ENCODE measurements around the gene AUP1. TPM values are rescaled to one million over a fixed set of nuclear protein-coding genes. Genes with fewer than 3 reads are reported as not detected.

Gene AUP1
- total and polyA plus RNA-seq, 10 of the 15 experiments (the other 5 are each of a cell fraction or from before 2014, with no cell fraction given) = 39.1 to 215 (median 138) TPM

GRCh38 chr2:74503506-74504475 lies 25.7 kb downstream of the AUP1 start:
- peaks cover 12% of the 10 kb centered on the region for H3K79me2 ChIP-seq (ENCODE audit: control insufficient read depth, insufficient read depth, low read length)
- in situ Hi-C loops (cut with MboI) = no loop called here
- BruUV-seq (replicated peaks) = no TSS peak
- peaks cover 0 to 7% of the 10 kb centered on the region in 2 experiments; a peak in 1 of 4 replicates for H3K36me3 ChIP-seq (ENCODE audit: control insufficient read depth in 2 of 2, insufficient read depth in 2 of 2, low read length in 1 of 2)
- peaks cover 9 to 17% of the 10 kb centered on the region in 2 experiments; a peak in 3 of 4 replicates for H3K27me3 ChIP-seq (replicated peaks in 1 of 2; ENCODE audit: control insufficient read depth in 2 of 2, insufficient read depth in 2 of 2, low read length in 1 of 2)
- FAIRE-seq = no peak
- no peaks in the 10 kb centered on the region for H4K20me1 ChIP-seq (ENCODE audit: control insufficient read depth, insufficient read depth)
- no peaks in the 10 kb centered on the region for H3K9me3 ChIP-seq (replicated peaks; ENCODE audit: control insufficient read depth, insufficient read depth, low read length)
- CTCF ChIA-PET = interaction anchor here (0.7 to 13.9 kb wide), 16 partner anchors 9 to 332 kb away, joined by 3 to 231 read pairs (median 5); partner anchors contain the start of genes AUP1, CCDC142, DQX1 and HTRA2
- peaks cover 30% of the 10 kb centered on the region for H3K4me1 ChIP-seq (ENCODE audit: control insufficient read depth, insufficient read depth, low read length)
- DNase-seq (ENCODE audit: low read depth, low spot score) = no peak
- peak overlapping the region; percentile 73 for H3K4me3 ChIP-seq
- peak overlapping the region; percentile 14; the same call in 1 of the 2 replicates for H3K9ac ChIP-seq (ENCODE audit: control insufficient read depth, insufficient read depth, low read length)
- WGBS (ENCODE audit: insufficient coverage, insufficient replicate concordance, low lambda C conversion rate, missing lambda C conversion rate) = 68% methylated on average over 45 of the region's 45 CpGs
- intact Hi-C loops (cut with micrococcal nuclease; ENCODE audit: unreplicated experiment) = loop anchor here (2.0 kb wide), 1 partner anchor 21 kb away; the partner anchor contains the start of genes CCDC142 and TTC31
- RAD21 ChIA-PET (ENCODE audit: unreplicated experiment) = interaction anchor here (0.7 to 3.3 kb wide), 8 partner anchors 26 to 87 kb away, joined by 3 to 21 read pairs (median 3); partner anchors contain the start of genes AUP1 and HTRA2
- H3K27ac ChIP-seq (ENCODE audit: control insufficient read depth, insufficient read depth) = no peak overlapping the region
- no peak for ATAC-seq
- H2AFZ ChIP-seq (ENCODE audit: control insufficient read depth, low read depth, low read length) = peak overlapping the region; percentile 85
- peak overlapping the region; percentile 93 for H3K4me2 ChIP-seq (ENCODE audit: control insufficient read depth, insufficient read depth)
- SMC1A ChIA-PET (ENCODE audit: uncharacterized antibody, unreplicated experiment) = interaction anchor here (1.2 to 7.0 kb wide), 12 partner anchors 15 to 89 kb away, joined by 3 to 71 read pairs (median 6); partner anchors contain the start of genes CCDC142, DQX1 and TTC31
- POLR2A ChIA-PET = interaction anchor here (0.9 to 2.2 kb wide), 13 partner anchors 13 to 84 kb away, joined by 3 to 10 read pairs (median 5); partner anchors contain the start of genes AUP1, CCDC142, DQX1 and INO80B
- TF ChIP-seq ZNF24 (IDR thresholded peaks at IDR 0.05) (no peak), NFXL1 (IDR thresholded peaks at IDR 0.05; ENCODE audit: borderline replicate concordance) (no peak), RAD51 (IDR thresholded peaks at IDR 0.05) (peak; percentile 36; the same call in 1 of the 2 replicates), ESRRA (IDR thresholded peaks at IDR 0.05; ENCODE audit: low read length) (no peak), CBFB (IDR thresholded peaks at IDR 0.05; ENCODE audit: low read depth) (no peak; the same call in 1 of the 2 replicates), ATF3 (IDR thresholded peaks at IDR 0.05; ENCODE audit: borderline replicate concordance, extremely low read depth, low read depth, low read length) (no peak), KAT2A (conservative IDR thresholded peaks at IDR 0.05; ENCODE audit: control insufficient read depth, low read depth, low read length) (no peak), RELB (IDR thresholded peaks at IDR 0.05; ENCODE audit: low read depth) (no peak), CBX5 (IDR thresholded peaks at IDR 0.05; ENCODE audit: low read depth) (no peak), ZNF207 (IDR thresholded peaks at IDR 0.05; ENCODE audit: borderline replicate concordance) (no peak), EP300 (IDR thresholded peaks at IDR 0.05; ENCODE audit: borderline replicate concordance in 1 of 2, control insufficient read depth in 1 of 2, low read depth in 2 of 2, low read length in 2 of 2) (no peak), CEBPB (IDR thresholded peaks at IDR 0.05; ENCODE audit: borderline replicate concordance in 1 of 2, low read depth in 2 of 2, low read length in 2 of 2) (no peak), NFYA (IDR thresholded peaks at IDR 0.05; ENCODE audit: borderline replicate concordance, low read depth, low read length) (no peak), ZNF217 (IDR thresholded peaks at IDR 0.05) (no peak), ZSCAN29 (IDR thresholded peaks at IDR 0.05) (no peak), DPF2 (IDR thresholded peaks at IDR 0.05) (no peak), HSF1 (IDR thresholded peaks at IDR 0.05; ENCODE audit: low read depth, low read length) (no peak)

Data from GM12878 (cell line).